Measurements from ENCODE around the gene CASP4.
"Not testable (repeated sequence)": the region's sequence is repeated elsewhere in the genome, so short reads cannot be mapped to it uniquely, and the experiment has no call there.

CASP4 gene

DNA sequence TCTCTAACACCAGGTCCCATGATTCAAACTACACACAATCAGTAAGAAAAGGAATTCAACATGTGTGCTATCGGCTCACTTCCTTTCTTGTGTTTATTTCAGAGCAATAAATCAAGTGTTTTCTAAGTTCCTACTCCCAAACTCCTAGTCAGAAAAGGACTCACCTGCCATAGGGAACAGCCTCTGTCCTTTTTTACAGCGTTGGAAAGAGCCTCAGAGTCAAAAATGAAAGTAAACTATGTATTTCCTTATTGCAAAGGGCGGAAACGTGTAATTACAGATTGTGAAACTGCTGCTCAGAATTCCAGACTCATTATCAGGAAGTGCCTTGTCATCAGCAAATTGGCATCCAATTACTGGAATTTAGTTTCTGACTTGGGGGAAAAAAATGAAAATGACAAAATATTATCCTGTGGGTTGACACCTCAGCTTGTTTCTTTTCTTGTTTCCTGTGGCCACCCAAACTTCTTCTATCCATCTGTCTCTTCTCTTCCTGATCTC, at the start of gene CASP4:
Gene CASP4 (minus strand): TSS at position 220 of the 501 bp plus-strand sequence. CDS start 49 bp downstream, at position 171.
- DNase-seq (ENCODE audit: low read depth, low spot score) = peak; percentile 17

DNA sequence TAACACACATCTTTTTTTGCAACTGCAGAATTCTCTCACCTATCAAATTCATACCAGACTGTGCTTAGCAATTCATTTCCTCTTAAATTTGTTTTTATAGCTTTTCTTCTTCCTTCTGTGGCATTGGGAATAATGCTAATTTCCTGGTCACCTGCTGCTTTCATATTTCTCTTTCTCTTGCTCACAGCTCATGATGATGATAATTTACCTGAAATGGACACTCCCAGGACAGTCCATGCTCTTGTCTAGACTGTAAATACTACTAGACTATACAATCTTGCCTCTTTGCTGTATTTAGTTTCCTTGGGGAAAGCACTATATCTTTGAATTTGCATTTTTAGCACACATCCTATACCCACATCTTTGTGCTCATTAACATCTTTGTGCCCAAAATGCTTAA, 39.1 kb upstream of the CASP4 start:
- no peak for DNase-seq (ENCODE audit: low read depth, low spot score)

DNA sequence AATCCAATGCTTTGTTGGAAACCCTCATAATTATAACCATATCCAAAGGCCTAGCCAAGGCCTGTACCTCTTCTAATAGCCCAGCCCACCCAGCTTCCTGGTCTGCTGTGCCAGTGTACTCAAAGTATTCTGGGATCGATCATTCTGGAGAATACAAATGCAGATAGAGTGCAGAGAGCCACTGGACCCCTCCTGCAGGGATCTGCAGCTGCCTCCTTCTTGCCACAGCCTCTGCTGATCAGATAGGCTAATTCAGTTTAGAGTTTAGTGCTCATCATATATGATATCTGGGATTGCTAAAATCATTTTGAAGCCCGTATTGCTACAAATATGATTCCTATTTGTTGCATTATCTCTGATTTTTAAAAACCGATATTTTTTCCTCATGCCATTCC, 37.1 kb upstream of the CASP4 start:
- DNase-seq (ENCODE audit: low read depth, low spot score) = no peak

DNA sequence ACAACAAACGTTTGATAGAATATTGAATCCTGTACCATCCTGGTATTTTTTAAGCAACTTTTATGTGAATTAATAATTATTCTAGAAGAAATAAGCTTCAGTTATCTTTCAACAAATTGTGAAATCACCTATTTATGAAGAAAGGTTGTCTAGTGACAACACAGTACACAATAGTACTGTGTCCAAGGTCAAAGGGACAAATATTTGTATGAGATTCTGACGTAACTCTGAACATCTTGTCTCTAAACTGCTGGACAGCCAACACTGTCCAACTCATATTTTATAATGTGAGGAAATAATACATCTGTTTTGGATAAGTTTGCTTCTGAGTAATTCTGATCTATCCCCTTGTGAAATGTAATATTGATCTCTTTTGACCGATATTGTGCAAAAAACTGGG, 35.6 kb upstream of the CASP4 start:
- DNase-seq (ENCODE audit: low read depth, low spot score) = no peak

DNA sequence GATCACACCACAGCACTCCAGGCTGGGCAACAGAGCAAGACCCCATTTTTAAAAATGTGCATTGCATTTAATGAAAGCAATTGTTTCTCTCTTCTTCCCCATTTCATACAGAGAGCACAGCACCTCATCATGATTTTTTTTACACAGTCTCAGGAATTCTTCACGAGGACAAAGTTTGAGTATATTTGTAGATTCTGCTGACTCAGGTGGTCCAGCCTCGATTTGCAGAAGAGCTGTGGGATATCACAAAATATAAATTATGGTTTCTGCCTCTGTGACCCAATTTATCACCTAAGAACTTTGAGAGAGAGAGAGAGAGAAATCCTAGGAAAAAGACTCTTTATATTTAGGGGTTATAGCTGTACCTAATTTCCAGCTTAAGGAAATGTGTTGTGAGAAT, 34.8 kb upstream of the CASP4 start:
- no peak for DNase-seq (ENCODE audit: low read depth, low spot score)

DNA sequence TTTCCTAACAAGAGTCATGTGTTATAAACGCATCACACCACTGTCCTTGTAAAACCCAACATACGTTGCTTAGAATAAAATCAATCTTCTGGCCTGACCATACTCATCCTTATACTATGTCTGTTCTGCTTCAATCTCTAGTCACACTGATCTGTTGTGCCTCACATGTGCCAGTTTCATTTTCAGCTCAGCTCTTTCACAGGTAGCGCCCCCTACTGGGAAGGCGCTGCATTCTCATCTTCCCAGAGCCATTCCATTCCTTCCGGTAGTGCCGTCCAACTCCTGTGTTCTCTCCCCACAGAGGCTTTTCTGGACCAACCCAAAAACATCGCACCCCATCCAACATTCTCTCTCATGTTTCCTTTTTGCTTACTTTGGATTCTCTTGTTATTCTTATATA, 32.4 kb upstream of the CASP4 start:
- no peak for DNase-seq (ENCODE audit: low read depth, low spot score)

DNA sequence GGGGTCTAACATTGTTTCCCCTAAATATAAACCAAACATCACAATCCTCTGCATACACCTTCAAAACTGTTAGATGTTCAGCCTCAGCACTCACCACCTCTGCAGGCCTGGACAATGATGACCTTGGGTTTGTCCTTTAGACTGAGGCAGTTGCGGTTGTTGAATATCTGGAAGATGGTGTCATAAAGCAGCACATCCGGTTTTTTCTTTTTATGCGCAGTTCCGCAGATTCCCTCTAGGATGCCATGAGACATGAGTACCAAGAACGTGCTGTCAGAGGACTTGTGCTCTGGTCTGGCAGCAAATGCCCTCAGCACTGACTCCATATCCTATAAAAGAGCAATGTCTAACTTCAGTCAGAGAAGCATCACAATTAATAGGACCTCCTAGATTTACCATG, 31.8 kb upstream of the CASP4 start:
- DNase-seq (ENCODE audit: low read depth, low spot score) = no peak

DNA sequence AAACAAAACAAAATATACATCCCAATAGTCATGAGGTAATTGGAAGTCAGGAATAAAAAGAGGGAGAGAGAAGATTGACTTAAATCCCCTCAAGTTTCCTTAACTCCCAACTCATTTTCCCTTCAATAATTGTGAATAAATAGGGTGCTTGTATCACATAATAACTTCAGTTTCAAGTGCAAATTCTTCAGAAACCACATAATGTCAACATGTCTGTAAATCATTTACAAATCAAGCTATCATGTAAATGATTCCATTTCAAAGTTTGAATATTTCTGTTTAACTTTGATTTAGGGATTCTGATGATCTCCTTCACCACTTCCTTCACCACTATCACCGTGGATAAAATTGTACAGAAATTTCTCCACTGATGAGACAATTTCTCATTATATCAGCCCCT, 31.3 kb upstream of the CASP4 start:
- DNase-seq (ENCODE audit: low read depth, low spot score) = no peak

DNA sequence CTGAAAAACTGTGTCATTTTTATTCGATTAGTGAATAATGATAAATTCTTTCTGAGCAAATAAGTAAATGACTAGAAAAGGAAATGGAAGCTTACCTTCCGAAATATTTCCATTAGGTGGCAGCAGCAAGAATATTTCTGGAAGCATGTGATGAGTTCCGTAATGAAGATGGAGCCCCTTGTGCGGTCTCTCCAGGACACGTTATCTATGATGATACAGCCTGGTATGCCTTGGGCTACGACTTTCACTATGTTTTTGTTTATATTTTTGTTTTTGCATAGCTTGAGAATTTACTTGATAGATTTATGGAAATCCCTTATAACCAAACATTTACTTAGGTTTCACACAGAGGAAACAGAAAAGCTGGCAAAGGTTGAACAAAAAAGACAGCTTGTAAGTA, 28.9 kb upstream of the CASP4 start:
- DNase-seq (ENCODE audit: low read depth, low spot score) = no peak

DNA sequence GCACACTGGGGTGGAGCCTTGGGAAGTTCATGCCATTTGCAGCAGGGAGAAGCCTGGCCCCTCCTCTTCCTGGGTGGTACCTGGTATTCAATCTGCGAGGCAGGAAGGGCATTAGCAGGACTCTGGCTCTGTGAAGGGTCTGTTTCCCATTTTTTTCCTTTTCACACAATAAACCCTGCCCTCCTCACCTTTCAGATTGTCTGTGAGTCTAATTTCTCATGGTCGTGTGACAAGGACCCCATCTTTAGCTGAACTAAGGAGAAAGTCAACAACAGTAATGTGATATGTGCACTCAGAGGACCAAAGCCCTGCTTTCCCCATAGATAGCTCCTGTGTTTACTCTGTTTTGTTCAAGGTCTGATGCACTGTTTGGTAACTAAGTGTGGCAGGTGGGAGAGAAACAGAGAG, 26.6 kb upstream of the CASP4 start:
- DNase-seq (ENCODE audit: low read depth, low spot score) = no peak

DNA sequence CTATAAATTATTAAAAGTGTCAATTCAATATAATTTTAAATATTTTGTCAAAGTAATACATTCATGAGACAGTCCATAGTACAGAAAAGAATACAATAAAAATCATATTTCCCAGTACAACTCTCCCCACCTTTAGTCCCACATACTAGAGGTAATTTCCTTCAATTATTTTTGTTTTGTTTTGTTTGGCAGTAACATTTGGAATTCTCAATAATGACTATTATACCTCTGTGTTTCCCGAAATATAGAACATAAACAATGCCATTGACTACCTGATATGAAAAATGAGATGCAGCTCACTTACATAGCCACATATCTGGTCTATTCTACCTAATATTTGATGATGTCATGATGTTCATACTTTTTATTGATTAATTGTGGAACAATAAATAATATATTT, 24.4 kb upstream of the CASP4 start:
- DNase-seq (ENCODE audit: low read depth, low spot score) = no peak

DNA sequence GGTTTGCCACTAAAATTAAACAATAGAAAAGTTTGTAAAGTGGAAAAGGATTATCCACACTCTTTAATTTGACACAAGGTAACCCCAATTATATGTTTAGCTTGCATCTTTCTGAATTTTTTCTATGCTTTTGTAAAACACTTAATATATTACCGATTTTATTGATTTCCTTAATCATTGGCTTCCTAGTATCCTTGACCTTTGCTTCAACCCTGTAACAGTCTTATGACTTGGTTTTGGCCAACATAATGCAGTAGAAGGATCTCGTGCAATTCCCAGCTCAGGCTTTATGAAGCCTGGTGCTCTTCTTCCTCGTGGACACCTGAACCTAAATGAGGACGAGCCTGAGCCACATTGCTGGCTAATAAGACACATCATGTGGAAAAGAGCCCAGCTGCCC, 23.6 kb upstream of the CASP4 start:
- no peak for DNase-seq (ENCODE audit: low read depth, low spot score)

DNA sequence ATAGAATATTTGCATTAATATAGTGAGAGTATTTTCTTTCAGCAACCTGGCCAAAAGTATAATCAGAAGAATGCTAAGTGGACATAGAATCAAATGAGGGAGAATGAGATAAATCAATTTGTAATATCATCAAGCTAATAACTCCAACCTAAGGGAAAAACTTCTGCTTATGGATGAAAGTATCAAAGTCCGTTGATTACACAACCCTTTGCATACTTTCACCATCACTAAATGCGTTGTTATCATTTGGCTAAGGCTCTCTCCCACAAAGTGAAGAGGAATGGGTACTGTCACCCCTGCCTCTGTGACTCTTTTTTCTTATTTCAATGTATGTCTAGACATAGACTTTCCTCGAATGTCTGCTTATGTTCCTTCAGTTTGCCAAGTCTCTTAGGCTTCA, 16.4 kb upstream of the CASP4 start:
- no peak for DNase-seq (ENCODE audit: low read depth, low spot score)

DNA sequence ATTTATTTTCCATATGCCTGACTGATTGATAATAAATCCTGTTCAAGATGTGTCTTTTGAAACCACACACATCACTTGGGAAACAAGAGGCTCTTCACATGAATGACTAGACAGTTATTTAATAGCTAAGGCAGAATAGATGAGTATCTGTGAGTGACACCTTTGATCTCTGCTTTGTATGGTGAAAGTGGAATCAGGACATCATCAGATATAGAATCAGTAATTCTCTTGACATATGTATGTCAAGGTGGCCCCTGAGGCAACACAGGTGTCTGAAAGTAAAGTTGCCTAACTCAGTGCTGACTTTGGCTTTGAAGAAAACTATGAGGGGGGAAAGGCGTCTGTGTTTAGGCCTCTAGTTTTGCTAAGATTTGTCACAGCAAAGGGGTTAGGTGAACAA, 11.5 kb upstream of the CASP4 start:
- DNase-seq (ENCODE audit: low read depth, low spot score) = no peak

DNA sequence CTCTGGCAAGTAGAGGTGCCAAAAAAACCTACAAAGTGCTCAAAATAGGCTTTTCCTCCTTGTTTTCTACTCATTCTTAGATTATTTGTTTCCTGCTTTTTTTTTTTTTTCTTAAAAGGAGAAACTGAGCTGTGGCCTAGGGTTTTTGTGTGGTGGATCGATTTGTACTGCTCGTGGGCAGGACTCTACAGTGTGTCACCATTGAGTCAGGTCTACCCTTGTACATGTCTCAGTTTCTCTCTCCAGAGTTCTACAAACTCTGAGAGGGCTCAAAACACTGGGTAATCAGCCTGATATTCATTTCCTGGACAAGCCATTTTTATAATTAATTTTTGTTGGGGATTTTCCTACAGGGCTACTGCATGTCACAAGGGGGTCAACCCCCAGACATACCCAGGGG, 5.2 kb upstream of the CASP4 start:
- no peak for DNase-seq (ENCODE audit: low read depth, low spot score)

DNA sequence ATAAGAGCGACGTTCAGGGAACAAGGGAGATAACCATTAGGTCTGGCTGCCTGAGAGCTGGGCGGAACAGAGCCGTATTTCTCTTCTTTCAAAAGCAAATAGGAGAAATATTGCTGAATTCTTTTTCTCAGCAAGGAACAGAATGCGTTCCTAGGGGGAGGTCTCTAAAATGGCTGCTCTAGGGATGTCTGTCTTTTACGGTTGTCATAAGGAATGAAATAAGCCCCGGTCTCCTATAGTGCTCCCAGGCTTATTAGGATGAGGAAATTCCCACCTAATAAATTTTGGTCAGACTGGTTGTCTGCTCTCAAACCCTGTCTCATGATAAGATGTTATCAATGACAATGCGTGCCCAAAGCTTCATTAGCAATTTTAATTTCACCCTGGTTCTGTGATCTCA, 4.5 kb upstream of the CASP4 start:
- not testable (repeated sequence) for DNase-seq (ENCODE audit: low read depth, low spot score)

DNA sequence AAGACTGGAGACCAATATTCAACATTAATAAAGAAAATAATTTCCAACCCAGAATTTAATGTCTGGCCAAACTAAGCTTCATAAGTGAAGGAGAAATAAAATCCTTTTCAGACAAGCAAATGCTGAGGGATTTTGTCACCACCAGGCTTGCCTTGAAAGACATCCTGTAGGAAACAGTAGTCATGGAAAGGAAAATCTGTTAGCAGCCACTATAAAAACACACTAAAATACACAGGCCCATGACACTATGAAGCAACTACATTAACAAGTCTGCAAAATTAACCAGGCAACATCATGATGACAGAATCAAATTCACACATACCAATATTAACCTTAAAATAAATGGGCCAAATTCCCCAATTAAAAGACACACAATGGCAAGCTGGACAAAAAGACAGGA, 2.4 kb upstream of the CASP4 start:
- DNase-seq (ENCODE audit: low read depth, low spot score) = no peak

DNA sequence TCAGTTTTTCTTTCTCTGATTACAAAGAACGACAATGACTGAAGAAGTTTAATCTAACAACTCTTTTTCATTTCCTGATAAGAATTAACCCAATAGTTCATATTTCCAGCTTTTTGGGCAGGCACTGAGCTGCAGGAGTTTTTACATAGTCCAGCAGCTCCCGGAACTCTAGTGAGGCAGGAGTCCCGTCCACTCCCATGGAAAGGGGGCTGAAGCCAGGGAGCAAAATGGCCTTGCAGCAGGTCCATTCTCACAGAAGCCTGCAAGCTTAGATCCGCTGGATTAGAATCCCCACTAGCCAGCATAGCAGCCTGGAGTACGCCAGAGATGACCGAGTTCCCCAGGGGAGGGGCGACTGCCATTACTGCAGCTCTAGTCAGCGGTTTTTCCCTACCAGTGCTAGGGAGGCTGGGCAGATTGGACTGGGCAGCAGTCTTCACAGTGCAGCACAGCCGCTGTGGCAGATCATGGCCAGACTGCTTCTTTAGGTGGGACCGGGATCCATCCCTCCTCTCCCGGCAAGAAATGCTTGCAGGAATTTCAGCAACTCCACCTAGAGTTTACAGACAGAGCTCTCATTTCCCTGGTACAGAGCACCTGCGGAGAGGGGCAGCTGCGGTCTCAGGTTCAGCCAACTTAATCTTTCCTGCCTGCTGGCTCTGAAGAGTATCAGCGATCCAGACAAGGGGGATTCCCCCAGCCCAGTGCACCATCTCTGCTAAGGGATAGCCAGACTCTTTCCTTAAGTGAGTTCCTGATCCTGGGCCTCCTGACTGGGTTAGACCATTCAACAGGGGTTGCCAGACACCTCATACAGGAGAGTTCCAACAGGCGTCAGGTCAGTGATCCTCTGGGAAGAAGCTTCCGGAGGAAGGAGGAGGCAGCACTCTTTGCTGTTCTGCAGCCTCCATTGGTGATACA, 742 bp upstream of the CASP4 start:
- DNase-seq (ENCODE audit: low read depth, low spot score) = no peak

DNA sequence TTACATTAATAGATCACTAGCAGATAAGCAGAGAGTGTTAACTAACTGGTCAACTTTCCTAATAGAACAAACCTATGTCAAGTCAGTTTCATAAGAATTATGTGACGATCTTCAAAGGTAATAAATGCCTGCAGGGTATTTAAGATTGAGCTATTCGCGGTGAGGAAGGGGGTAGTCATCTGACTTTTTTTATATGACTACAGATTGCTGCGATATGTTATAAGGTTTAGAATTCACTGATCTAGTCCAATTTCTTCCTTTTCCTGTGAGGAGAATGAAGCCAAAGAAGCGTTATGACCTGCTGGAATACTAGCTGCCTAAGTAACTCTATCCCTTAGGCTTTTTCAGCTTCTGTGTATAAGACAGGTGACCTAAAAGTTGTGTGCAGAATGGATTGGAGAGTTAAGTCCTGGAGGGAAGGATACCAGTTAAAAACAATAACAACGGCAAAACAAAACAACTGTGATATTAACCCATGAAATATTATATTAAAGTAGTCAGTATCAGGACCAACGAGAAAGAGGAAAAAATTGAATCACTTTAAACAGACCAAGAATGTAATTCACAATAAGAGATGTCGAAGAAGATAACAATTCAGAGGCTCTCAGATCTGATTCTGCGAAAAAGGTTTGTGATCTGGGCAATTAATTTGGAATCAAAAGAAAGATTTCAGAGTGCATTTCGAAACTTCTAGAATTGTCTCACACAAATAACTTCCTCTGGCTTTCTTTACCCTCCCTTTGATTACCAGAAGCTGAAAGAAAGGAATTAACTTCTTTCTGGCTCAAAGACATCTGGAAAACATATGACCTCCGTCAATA, 630 bp downstream of the CASP4 start:
- no peak for DNase-seq (ENCODE audit: low read depth, low spot score)

DNA sequence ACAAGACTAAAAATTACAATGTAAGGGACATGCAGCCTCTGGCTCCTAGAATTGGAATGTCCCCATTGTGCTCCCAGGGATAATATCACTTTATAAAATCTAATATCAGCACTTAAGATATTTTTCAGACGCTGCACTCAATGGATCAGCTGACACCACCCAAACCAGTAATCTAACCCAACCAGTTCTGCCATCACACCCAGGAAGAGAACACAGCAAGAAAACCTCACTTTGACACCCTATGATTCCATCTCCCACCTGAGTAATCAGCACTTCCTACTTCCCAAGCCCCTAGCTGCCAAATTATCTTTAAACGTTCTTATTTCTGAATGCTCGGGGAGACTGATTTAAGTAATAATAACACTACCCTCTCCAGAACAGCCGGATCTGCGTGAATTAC, 2.6 kb downstream of the CASP4 start:
- no peak for DNase-seq (ENCODE audit: low read depth, low spot score)

DNA sequence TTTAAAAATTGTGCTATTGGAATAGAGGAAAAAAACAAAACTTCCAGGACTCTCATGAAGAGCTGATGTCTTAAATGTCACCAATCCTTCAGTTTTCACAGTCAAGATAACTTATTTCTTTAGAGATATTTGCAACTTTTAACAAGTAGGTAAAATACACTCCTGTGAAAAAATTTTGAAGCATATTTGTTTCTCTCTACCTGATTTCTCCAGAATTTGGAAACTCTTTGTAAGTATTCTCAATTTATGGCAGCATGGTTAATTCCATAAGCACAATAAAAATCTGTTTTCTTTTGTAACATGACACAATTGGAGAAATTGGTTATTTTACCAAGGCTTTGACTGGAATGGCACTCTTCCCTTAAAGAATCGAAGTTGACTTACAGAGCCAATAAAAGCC, 4.1 kb downstream of the CASP4 start:
- no peak for DNase-seq (ENCODE audit: low read depth, low spot score)

DNA sequence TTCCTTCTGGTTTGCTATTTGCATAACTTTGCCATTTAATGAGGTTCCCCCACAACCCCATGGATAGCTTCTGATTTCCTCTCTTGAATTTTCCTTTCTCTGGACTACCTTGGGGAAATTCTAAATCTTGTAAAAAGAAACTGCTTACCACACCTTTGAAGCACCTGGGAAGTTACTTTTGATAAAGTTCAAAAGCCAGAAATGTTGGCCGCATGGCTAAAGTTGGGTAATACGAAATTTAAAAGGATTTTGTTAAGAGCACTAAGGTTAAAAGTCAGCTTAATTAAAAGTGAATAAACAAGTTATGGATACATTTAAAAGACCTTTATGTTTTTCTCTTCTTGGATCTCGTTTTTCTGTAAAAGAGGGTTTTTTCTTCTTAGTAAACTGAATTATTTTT, 5.5 kb downstream of the CASP4 start:
- no peak for DNase-seq (ENCODE audit: low read depth, low spot score)

DNA sequence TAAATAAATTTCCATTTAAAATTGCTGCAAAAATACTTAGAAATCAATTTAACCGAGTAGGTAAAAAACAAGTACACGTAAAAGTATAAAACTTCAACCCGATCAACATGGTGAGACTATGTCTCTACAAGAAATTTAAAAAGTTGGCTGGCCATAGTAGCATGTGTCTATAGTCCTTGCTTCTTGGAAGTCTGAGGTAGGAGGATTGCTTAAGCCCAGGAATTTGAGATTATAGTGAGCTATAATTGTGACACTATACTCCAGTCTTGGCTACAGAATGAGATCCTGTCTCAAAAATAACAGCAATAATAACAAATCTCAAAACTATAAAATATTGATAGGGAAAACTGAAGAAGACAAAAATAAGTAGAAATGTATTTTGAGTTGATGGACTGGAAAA, 11.1 kb downstream of the CASP4 start:
- no peak for DNase-seq (ENCODE audit: low read depth, low spot score)
